ENCODE data around the gene IFIT2.
"Not testable (repeated sequence)": the region's sequence is repeated elsewhere in the genome, so short reads cannot be mapped to it uniquely, and the experiment has no call there.

Gene IFIT2, protein sequence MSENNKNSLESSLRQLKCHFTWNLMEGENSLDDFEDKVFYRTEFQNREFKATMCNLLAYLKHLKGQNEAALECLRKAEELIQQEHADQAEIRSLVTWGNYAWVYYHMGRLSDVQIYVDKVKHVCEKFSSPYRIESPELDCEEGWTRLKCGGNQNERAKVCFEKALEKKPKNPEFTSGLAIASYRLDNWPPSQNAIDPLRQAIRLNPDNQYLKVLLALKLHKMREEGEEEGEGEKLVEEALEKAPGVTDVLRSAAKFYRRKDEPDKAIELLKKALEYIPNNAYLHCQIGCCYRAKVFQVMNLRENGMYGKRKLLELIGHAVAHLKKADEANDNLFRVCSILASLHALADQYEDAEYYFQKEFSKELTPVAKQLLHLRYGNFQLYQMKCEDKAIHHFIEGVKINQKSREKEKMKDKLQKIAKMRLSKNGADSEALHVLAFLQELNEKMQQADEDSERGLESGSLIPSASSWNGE

DNA sequence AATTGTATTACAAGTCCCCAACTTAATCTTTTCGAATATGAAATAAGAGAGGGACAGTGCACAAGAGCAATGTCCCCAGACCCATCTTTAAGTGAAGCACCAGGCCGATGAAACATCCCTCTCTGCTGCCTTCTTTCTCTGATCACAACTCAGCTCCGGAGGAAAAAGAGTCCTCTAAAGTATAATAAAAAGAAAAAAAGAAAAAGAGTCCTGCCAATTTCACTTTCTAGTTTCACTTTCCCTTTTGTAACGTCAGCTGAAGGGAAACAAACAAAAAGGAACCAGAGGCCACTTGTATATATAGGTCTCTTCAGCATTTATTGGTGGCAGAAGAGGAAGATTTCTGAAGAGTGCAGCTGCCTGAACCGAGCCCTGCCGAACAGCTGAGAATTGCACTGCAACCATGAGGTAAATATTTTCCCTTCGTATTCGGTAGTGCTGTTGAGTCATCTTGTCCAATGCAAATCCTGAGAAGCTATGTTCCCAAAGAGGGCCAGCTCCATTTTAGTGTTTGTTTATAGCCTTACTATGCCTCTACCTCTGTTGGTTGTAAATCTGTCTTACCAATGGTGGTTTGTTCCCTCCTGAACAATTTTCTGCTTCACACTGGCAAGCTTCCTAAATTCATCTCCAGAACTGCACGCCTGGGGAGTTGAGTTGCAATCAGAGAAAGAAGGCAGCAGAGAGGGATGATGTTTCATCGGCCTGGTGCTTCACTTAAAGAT lies at the start of gene IFIT2:
Gene IFIT2 (plus strand): TSS at position 326 of the 725 bp plus-strand sequence. CDS start 78 bp downstream, at position 404.
- DNase-seq: peak in 28 of 56 donors; percentile 17 to 79 (median 56)

DNA sequence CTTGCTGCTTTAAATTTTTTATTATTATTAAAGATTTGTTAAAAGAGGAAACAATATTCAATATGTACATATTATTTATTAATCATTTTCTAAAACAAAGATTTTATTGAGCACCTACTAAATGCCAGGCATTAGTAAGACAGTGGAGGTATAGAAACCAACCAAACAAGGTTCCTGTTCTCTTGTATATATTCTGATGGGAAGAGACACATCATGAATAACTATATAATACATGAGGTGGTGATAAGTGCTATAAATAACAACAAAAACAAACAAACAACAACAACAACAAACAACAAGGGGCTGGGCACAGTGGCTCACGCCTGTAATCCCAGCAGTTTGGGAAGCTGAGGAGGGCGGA lies 49.6 kb upstream of the IFIT2 start:
- DNase-seq: no peak

DNA sequence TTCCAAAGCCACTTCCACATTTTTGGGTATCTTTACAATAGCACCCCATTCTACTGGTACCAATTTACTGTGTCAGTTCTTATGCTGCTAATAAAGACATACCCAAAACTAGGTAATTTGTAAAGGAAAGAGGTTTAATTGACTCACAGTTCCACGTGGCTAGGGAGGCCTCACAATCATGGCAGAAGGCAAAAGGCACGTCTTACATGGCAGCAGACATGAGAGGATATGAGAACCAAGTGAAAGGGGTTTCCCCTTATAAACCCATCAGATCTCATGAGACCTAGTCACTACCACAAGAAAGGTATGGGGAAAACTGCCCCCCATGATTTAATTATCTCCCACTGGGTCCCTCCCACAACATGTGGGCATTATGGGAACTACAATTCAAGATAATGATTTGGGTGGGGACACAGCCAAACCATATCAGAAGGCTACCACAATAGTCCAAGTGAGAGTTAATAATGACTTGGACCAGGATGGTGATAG lies 46.7 kb upstream of the IFIT2 start:
- DNase-seq: not testable (repeated sequence)

DNA sequence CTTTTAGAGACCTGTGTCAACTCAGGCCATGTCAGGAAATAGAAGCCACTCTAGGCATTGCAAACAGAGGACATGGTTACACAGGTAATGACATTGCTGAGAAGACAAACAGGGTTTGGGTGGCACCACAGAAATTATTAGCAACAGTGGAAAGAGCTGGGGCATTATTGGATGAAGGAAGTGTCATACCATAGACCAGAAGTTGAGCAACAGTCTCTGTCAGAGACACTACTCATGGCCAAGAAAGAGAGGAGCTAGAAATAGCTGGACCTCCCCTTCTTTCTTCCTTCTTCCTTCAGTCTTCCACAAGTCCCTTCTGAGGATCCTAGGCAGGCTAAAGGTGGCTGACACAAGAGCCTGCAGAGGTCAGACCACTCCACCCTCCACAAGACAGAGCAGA lies 46.1 kb upstream of the IFIT2 start:
- no peak for DNase-seq

DNA sequence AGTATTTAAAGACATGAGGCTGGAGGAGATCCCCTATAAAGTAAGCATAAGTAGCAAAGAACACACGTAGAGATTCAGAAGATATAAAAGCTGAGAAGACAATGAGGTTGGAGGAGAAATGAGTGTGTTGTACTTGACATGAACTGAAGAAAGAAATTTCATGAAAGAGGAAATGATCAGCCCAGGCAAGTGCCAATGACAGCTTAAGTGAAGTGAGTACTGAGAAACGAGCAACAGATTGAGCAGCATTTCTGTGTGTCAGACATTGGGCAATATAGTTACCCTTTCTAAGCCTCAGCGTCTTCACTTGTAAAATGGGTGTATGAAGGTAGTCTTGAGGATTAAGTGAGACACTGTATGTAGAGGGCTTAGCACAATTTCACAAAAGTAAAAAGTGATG lies 45.5 kb upstream of the IFIT2 start:
- DNase-seq: no peak

DNA sequence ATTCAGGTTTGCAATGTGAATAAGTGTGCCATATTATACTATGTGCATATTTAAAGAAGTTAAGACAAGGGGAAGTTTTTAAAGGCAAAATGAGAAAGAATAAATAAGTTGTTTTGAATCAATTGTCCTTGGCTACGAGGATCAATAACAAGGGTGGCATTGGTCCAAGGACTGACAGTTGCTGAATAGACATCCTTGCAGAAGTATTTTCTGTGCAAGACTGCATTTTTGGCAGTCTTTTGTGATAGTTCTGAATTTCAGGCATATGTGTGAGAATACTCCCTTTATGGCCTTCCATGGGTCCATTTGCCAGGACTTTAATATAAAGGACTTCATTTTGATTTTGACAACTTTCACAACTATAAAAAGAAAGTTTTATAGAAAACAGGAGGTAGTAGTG lies 44.9 kb upstream of the IFIT2 start:
- no peak for DNase-seq

DNA sequence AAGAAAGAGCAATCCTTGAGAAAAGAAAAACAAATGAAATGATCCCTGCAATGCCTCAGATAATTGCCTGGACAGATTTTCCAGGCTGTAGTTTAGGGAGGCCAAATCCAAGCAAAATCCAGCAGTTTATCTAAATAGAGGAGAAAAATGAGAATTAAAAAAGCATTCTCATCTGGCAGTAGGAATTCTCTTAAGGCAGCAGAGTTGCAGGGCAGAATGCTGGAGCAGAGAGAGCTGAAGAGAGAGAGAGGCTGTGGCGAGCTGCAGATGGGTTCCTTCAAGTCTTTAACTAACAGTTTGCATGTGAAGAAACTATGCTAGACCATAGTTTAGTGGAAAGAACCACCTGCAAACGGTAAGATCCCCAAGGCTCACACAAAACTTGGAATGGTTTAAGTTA lies 44.3 kb upstream of the IFIT2 start:
- DNase-seq: no peak

DNA sequence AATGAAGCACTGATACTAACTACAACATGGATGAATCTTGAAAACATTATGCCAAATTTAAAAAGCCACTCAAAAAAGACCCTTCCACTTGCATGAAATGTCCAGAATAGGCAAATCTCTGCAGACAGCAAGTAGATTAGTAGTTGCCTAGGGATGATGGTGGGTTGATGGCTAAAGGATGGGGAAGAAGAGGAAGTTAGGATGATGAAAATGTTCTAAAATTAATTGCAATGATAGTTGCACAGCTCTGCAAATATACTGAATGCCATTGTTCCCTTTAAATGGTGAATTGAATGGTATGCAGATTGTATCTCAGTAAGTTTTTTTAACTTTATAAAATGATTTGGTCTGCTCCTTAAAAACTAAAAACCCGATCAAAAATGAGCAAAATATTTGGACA lies 43.0 kb upstream of the IFIT2 start:
- DNase-seq: no peak

DNA sequence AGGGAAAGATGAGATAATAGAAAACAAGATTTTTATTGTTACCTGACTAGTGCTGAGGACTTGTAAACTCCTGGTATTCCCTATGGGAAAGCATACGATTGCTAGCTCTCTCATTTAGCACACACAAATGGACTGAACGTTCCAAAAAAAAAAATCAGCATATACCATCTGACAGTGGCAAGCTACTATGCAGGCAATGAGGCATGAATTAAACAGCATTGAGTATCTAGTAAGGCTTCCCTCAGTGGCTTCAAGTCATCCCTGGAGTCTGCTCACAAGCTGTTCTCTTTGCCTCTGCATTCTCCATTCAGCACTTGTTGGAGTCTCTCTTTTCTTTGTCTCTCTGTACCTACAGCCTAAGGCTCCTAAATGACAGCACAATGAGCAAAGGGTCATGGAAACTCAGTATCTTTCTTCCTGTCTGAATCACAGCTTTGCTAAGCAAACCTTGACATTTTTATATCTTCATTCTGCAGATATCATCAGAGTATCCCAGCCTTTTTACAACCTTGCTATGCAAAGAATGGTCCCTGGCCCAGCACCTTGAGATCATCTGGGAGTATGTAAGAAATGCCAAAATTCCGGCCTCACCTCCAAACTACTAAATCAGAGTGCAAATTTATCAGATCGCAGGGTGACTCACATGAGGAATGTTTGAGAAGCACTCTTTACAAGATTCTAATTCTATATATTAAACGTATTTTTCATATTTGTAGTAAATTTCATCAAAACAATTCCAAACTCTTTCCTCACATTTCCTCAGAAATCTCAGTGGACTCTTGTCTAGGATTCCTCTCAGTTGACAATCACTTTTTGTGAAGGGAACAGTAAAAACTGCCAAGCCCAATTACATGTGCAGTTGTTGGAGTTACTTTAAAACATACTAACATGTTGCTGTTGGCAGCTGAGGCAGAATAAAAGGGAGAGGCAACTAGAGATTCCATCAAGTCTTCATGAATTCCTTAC lies 39.5 kb upstream of the IFIT2 start:
- no peak for DNase-seq

DNA sequence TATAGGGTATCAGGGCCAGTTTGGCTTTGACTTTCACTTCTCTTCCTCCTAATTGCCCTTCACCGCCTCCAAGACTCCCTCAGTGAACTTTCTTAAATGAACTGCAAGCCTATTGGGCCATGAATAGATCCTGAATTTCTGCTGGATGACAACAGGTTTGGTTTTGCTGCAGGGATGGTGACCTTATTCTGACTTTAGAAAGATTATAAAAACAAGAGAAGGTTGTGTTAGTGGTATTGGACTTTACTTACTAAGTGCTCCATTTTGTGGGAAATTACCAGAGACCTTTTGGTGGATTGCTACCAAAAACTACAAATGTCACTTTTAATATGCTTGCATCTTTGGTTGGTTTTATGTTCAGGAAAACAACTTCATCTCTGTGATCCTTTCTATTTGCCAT lies 38.8 kb upstream of the IFIT2 start:
- no peak for DNase-seq

DNA sequence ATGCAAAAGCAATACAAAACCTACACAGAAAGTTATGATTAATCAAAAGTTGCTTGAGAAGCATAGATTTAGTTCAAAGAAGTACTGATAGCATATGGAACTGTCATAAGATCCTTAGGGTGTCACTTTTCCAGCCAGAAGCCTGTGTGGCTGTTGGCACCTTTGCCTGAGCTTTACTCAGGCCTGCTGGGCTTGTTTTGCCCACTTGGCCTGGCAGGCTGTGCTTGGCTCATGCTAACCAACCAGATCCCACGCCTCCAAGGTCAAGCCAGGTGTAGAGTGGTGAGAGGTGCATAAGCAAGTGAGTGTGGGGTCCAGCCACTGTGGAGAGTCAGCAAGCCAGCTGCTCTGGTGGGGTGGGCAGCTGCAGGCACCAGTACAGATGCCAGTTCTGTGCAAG lies 38.3 kb upstream of the IFIT2 start:
- no peak for DNase-seq

DNA sequence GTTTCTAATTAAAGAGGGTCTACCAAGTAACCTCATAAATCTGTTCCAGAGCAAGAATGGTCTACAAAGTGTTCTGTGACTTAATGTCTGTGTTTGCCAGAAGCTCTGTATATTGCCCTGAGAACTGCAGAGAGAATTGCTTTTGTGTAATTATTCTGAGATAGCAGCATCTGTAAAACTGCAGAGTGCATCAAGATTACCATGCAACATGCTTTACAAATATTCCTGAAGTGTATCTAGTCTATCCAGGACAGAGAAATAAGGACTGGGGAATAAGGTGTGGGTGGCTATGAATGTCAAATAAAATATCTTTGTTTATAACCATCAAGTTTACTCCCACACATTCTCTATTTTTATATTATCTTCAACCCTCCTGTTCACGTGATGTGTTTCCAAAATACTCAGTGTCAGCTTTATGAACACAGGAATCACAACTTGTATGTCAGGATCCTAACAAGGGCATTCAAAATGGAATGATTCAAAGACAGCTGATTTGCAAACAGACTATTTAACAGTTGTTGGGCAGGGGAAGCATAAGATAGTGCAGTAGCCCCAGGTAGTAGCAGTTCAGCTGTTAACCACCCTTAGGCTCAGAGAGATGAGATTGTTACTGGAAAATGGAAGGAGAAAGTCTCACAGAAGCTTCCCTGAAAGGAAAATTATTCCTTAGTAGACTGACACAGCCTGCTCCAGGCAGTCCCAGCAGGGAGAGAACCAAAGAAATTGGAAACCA lies 35.0 kb upstream of the IFIT2 start:
- no peak for DNase-seq

DNA sequence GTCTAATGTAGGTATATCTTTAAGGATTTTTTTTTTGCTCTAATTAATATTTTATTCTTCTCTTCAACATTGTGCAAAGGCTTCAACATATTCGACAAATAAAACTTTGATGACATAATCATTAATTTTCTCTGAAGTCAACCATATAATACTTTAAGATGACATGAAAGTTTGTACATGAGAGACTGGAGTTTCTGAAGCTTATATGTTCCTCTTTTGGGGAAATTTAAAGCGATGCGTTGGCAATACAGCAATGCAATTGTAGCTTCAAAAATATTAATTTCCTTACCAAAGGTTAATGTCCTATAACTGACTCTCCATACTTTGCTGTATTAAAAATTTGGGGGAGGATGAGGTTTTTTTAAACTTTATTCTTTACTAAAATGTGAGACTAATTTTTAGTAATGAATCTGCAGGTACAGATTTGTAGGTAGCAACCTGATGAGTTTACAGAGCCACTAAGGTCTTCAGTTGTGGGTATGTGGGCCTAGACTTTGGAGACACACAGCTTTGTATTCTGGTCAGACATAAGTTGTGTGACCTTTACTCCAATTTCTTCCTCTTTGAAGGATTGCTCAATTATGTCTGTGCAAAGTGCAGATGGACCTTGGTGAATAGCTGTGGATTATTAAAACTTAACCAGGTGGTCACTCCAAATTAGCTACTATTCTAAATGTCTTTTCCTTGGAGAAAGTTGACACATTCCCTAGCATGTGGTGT lies 32.3 kb upstream of the IFIT2 start:
- DNase-seq: no peak

DNA sequence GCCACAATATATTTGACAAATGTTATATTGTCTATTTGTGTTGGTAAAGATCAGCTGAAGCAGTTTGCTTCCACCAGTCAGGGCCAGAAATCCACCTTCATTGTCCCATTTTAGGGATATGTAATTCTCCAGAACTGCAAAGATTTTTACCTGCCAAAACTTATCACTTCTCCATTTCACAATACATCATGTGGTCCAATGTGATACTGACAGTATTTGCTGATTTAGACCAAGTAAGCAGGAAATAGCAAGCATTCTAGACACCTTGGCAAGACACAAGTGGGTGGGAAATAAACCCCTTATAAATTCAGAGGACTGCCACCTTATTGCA lies 31.7 kb upstream of the IFIT2 start:
- DNase-seq: no peak

DNA sequence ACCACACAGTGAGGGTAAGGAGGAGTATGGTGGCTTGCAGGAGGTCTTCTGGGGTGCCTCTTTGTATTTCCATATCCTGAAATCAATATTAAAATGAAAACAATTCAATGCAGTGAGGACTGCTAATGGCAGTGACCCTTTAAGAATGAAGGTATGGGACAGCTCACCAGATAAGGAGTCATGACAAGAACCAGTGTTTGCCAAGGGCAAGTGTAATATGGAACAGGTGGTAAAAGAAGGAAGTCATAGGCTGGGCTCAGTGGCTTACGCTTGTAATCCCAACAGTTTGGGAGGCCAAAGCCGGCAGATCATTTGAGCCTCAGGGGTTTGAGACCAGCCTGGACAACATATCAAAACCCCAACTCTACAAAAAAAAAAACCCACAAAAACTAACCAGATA lies 30.3 kb upstream of the IFIT2 start:
- no peak for DNase-seq

DNA sequence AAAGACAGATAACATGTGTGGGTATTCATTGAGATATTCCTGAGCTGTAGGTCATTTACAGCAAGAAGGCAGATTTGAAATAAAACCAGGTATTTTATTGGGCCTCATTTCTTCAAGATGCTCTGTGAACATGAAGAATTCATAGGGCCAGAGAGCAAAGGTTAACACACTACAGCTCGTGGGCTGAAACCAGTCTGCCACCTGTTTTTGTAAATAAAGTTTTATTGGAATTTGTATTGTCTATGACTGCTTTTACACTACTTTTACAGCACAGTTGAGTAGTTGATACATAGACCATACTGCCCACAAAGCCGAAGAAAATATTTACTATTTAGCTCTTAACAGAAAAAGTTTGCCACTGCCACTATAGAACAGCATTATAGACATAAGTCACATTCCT lies 28.2 kb upstream of the IFIT2 start:
- no peak for DNase-seq

DNA sequence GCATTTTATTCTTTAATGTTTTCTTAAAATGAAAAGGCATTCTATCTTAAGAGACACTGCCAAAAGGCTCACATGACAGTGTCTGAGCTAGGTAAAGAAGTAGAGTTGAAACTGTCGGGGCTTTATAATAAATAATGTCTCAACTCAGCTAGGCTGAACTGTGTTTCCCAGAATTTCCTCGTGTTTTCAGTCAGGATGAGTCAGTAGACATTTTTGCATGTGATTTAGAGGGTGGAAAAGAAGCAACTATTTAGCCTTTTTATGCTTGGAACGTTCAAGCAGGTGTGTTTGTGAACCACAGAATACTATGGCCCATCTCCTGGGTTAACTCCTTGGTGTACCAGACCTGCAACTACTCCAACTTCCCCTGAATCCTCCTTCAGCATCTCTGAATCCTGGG lies 26.9 kb upstream of the IFIT2 start:
- no peak for DNase-seq

DNA sequence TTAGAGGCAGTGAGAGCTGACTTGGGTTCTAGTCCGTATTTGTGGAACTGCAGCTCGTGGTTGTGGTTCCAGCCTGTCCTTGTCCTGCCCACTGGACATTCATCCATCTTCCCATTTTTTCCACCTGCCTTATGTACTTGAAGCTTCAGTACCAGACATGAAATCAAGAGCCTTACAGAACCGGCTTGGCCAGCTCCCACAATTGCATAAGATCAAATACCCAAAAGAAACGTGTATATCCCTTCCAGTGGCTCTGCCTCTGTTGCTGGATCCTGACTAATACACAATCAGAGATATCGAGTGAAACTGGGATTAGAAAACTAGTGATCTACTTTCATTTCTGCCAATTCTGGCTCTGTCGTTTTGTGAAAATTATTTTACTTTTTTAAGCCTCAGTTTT lies 26.5 kb upstream of the IFIT2 start:
- DNase-seq: no peak

DNA sequence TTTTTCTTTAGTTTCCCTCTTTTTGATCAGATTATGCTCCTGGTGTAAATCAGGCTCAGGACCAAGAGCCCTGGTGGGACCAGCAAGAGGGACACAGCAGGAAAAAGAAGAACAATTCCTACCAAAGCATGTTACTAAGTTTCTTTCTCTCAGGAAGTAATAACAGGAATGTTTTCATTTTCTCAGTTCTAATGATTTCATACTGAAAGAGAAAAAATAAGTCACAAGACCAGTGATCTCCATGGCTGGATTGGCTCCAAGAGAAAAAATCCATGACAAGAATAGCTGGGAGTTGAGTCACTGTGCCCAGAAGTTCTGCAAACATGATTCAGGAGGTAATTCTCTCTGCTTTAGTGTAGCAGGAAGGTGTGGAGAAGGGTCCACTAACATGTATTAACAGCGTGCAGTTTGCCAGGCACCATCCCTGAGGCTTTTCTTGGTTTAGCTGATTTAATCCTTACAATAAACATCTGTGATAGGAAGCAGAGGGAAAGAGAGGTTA lies 23.8 kb upstream of the IFIT2 start:
- DNase-seq: peak in 2 of 56 donors; percentile 22 to 47

DNA sequence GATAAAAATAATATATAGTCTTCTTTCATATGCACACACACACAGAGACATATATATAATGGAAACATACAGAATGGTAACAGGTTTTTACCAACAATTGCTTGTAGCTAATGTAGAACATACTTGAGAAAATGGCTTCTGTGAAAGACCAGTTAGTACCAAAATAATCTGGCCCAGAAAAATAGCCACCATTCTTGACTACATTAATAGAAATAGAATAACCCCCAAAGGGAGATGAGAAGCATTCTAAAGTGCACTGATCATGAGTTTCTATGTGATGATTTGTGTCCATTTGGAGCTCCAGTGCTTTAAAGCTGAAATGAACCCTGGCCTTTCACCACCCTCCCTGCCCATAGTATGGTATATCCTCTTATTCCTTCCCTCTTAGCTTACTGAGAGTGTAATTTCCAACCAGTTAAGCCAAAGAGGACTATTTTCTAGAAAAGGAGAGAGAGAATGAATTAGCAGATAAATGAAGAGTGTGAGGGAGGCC lies 22.9 kb upstream of the IFIT2 start:
- no peak for DNase-seq

All from nucleus accumbens (tissue), 56 donors.